IPS DF 4.7 (cell line): ENCODE results near the gene AKAP13.

Experiments used
- DNase-seq: peaks from one replicate; pipeline ENCODE4 v3.0.0-alpha.2; 2013; ENCODE audit warnings: low spot score; ENCODE audit errors: extremely low read depth

AKAP13 gene

GRCh38 chr15:85388566-85389305 is 8.3 kb downstream of the AKAP13 start:
- DNase-seq: no peak

- DNase-seq: no peak
These were observed 8.9 kb downstream of the AKAP13 start for GRCh38 chr15:85389306-85389650.

GRCh38 chr15:85389772-85390171 is 9.4 kb downstream of the AKAP13 start:
- no peak for DNase-seq

GRCh38 chr15:85393210-85393609 is 12.8 kb downstream of the AKAP13 start:
- DNase-seq: no peak

GRCh38 chr15:85394554-85395333 is 14.3 kb downstream of the AKAP13 start:
- DNase-seq: no peak

GRCh38 chr15:85396554-85396953 is 16.2 kb downstream of the AKAP13 start:
- DNase-seq: no peak

- DNase-seq: no peak
These were observed 16.7 kb downstream of the AKAP13 start for GRCh38 chr15:85397151-85397550.

- no peak for DNase-seq
These were observed 17.5 kb downstream of the AKAP13 start for GRCh38 chr15:85397926-85398325.

GRCh38 chr15:85398822-85399221 is 18.4 kb downstream of the AKAP13 start:
- no peak for DNase-seq

GRCh38 chr15:85399627-85400026 is 19.2 kb downstream of the AKAP13 start:
- no peak for DNase-seq

GRCh38 chr15:85400606-85401005 is 20.2 kb downstream of the AKAP13 start:
- no peak for DNase-seq

- DNase-seq: no peak
These were observed 20.8 kb downstream of the AKAP13 start for GRCh38 chr15:85401108-85401774.

GRCh38 chr15:85402195-85402881 is 21.9 kb downstream of the AKAP13 start:
- DNase-seq: no peak

- no peak for DNase-seq
These were observed 23.3 kb downstream of the AKAP13 start for GRCh38 chr15:85403745-85404144.

- no peak for DNase-seq
These were observed 23.9 kb downstream of the AKAP13 start for GRCh38 chr15:85404176-85404917.

GRCh38 chr15:85404918-85405866 is 24.8 kb downstream of the AKAP13 start:
- DNase-seq: no peak

GRCh38 chr15:85406916-85407315 is 26.5 kb downstream of the AKAP13 start:
- no peak for DNase-seq

GRCh38 chr15:85407421-85408269 is 27.2 kb downstream of the AKAP13 start:
- DNase-seq: no peak

GRCh38 chr15:85408270-85408746 is 27.9 kb downstream of the AKAP13 start:
- no peak for DNase-seq
